Measurements from ENCODE around the gene BTLA.

GRCh38 chr3:112459750-112460149 lies 39.5 kb downstream of the BTLA start:
- TF ChIP-seq, protein P1, sequence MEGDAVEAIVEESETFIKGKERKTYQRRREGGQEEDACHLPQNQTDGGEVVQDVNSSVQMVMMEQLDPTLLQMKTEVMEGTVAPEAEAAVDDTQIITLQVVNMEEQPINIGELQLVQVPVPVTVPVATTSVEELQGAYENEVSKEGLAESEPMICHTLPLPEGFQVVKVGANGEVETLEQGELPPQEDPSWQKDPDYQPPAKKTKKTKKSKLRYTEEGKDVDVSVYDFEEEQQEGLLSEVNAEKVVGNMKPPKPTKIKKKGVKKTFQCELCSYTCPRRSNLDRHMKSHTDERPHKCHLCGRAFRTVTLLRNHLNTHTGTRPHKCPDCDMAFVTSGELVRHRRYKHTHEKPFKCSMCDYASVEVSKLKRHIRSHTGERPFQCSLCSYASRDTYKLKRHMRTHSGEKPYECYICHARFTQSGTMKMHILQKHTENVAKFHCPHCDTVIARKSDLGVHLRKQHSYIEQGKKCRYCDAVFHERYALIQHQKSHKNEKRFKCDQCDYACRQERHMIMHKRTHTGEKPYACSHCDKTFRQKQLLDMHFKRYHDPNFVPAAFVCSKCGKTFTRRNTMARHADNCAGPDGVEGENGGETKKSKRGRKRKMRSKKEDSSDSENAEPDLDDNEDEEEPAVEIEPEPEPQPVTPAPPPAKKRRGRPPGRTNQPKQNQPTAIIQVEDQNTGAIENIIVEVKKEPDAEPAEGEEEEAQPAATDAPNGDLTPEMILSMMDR (IDR thresholded peaks at IDR 0.05; ENCODE audit: poor library complexity, severe bottlenecking): no peak
- no peak for TF ChIP-seq POLR2AphosphoS5 (IDR thresholded peaks at IDR 0.05)
- TF ChIP-seq EZH2 (IDR thresholded peaks at IDR 0.05; ENCODE audit: borderline replicate concordance, insufficient read depth, low read length, poor library complexity, severe bottlenecking): no peak

All from neural cell (in vitro differentiated cells).